Fibroblast of villous mesenchyme (primary cell): ENCODE data around the gene GHRL. TPM values are rescaled to one million over a fixed set of nuclear protein-coding genes. Genes with fewer than 3 reads are reported as not detected.
"Not testable (repeated sequence)": the region's sequence is repeated elsewhere in the genome, so short reads cannot be mapped to it uniquely, and the experiment has no call there.

ENCODE experiments used
- DNase-seq: peaks from one replicate; pipeline ENCODE4 v3.0.0-alpha.2; 2010; ENCODE audit warnings: low read depth
- H3K4me3 ChIP-seq: 2 replicates; pipeline ENCODE4 v1.5.1; 2011; ENCODE audit warnings: low read depth, mild to moderate bottlenecking, low read length
- total RNA-seq: library from RNA; depleted of rRNA; stranded (reverse); fragments of >200 nt; gene quantifications from 2 replicates; pipeline ENCODE4 v1.2.3, GENCODE V29; 2012
- TF ChIP-seq, protein P1 (sequence below): IDR thresholded peaks from 2 replicates; pipeline ENCODE4 v1.5.1; 2012; ENCODE audit warnings: low read depth, mild to moderate bottlenecking, low read length; ENCODE audit not compliant: insufficient read depth

GHRL gene
- total RNA-seq, 1 donor: not detected

DNA sequence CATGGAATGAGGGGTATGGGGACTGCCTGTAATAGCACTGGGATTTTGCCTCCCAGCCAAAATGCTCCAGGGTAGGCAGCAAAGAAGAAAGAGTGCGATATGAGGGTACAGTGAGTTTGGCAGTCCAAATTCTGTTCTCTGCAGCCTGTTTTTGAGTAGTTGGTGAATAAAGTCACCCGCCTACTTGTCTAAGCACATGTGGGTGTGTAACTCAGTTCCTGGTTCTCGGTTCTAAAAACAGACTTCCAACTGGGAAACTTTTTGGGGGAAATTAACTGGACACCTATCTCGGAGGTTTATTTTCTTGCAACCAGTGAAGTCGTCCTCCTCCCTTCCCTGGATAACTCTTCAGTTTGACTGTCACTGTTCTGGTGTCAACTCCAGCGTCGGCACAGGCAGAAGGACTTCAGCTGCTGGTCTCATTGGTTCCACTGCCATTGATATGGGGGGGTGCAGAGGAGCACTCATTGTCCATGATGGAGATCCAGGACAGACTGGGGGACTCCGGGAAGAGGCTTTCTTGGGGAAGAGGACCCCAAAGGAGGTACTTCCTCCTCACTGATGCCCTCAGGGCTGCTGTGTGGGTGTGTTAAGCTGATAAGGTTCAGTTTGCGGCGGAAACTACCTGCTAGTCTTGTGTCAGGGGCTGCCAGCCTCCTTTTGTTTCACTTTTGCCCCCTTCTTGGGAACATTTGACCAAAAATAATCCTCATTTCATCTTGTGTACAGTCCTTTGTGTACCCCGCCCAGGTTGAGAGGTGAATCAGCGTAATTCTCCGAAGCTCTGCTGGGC lies 13.2 kb downstream of the GHRL start:
- DNase-seq: no peak
- H3K4me3 ChIP-seq: no peak overlapping the region
- TF ChIP-seq, protein P1, sequence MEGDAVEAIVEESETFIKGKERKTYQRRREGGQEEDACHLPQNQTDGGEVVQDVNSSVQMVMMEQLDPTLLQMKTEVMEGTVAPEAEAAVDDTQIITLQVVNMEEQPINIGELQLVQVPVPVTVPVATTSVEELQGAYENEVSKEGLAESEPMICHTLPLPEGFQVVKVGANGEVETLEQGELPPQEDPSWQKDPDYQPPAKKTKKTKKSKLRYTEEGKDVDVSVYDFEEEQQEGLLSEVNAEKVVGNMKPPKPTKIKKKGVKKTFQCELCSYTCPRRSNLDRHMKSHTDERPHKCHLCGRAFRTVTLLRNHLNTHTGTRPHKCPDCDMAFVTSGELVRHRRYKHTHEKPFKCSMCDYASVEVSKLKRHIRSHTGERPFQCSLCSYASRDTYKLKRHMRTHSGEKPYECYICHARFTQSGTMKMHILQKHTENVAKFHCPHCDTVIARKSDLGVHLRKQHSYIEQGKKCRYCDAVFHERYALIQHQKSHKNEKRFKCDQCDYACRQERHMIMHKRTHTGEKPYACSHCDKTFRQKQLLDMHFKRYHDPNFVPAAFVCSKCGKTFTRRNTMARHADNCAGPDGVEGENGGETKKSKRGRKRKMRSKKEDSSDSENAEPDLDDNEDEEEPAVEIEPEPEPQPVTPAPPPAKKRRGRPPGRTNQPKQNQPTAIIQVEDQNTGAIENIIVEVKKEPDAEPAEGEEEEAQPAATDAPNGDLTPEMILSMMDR: no peak

DNA sequence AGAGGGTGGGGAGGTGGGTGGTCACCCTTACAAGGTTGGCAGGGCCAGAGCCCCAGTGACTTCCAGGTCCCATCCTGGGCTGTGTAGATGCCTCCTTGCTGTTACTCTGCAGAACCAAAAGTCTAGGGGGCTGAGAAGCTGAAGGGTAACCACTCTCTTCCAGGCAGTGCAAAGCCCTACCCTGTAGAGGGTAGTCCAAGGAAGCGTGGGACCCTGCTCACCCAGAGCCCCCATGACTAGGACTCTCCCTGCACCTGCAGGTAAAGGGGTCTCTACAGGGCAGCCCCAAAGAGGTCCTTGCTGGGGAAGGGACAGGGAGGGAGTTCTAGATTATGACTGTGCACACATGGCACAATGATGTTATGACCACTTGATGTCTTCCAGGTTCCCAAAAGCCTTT lies 14.2 kb downstream of the GHRL start:
- TF ChIP-seq, protein P1: no peak
- DNase-seq: no peak
- no peak overlapping the region for H3K4me3 ChIP-seq

DNA sequence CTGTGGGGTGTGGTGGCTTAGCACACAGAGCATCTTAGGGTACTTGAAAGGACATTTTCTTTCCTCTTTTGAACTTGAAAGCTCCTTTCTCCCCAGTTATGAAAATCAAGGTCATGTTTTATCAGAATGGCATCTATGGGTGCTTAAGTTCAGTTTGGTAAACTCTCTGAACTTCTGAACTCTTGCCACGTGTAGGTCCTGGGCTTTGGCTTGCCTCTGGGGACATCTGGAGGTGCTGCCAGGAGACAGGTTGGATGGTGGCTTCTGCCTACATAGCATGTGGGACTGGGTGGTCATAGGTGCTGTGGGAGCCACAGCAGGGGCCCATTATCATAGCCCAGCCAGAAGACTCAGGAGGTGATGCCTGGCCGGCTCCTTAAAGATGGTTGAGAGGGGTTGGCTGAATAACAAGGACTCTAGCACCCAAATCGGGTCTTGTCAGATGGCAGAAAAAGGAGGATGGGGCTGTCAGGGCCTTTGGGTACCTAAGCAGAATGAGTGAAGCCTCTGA lies 15.6 kb downstream of the GHRL start:
- no peak overlapping the region for H3K4me3 ChIP-seq
- TF ChIP-seq, protein P1: no peak
- DNase-seq: no peak

DNA sequence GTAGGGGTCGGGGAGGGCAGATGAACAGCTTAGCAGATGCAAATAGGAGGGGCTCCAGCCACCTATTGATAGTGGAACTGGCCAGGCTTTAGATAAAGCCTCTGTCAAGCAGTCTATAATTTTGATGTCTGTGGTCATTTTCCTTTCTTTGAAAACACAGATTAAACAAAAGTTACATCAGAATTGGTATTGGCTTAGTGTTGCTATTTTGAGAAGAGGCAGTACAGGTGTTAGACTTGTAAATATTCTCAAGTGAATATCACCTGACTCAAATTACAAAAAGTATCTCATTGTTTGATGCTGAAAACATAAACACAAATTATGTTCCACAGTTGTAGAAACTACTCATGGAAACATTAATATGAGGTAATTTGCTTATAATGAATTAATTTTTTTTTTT lies 18.1 kb downstream of the GHRL start:
- no peak for DNase-seq
- TF ChIP-seq, protein P1: no peak
- H3K4me3 ChIP-seq: no peak overlapping the region

DNA sequence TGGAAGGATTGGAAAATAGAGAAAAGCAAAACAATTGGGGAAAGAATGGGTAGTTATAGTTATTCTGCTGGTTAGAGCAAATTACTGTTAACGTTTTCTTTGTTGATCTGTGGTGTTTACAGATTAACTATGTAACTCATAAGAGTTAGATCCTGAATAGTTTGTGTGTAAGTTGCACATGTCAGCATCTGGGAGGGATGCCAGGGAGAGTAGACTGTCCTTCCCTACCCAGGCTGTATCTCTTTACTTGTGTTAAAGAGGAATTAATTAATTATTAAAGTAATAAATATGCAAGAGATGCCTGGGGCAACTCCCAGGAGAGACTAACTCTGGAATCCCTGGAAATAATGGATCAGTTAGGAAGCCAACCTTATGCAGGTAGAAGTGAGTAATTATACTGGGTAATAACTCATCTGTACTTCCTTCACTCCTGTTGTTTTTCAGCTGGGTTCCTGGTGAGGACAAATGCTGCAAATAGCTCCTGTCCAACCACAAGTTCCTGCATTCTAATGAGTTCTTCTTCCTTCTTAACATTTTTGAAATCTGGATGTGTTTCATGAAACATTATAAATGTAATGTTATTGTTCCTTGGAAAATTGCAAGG lies 18.9 kb downstream of the GHRL start:
- DNase-seq: peak; percentile 41
- TF ChIP-seq, protein P1: no peak
- no peak overlapping the region for H3K4me3 ChIP-seq

DNA sequence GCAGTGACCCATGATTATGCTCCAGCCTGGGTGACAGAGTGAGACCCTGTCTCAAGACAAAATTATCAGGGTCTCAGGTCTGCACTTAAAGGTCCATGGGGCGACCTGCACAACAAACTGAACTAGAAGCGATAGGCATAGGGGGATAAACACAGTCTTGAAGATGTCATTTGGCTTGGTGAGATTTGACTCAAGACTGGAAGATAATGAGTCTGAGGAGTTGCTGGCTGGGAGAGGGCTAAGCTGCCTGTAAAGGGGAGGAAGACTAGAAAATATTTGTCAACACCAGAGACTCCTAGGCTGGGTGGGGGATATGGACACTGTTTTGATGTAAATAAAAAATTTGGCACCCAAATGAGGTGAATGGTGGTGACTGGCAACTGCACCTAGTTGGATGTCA lies 19.8 kb downstream of the GHRL start:
- H3K4me3 ChIP-seq: no peak overlapping the region
- no peak for DNase-seq
- TF ChIP-seq, protein P1: no peak

DNA sequence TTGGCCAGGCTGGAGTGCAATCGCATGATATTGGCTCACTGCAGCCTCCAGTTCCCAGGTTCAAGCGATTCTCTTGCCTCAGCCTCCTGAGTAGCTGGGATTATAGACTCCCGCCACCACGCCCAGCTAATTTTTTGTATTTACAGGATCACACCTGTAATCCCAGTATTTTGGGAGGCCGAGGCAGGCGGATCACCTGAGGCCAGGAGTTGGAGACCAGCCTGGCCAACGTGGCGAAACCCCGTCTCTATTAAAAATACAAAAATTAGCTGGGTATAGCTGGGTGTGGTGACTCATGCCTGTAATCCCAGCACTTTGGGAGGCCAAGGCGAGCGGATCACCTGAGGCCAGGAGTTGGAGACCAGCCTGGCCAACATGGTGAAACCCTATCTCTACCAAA lies 20.3 kb downstream of the GHRL start:
- DNase-seq, H3K4me3 ChIP-seq: not testable (repeated sequence)
